ENCODE measurements around the gene DUSP12.

GRCh38 chr1:161739865-161740566 is 9.6 kb upstream of the DUSP12 start:
- no peak for TF ChIP-seq CTCF (IDR thresholded peaks at IDR 0.05)
- no peak for TF ChIP-seq EZH2 (IDR thresholded peaks at IDR 0.05; ENCODE audit: borderline replicate concordance, insufficient read depth, low read depth, low read length, poor library complexity, severe bottlenecking)

Data from B cell (primary cell).